Measurements from ENCODE around the gene HDAC11.

Gene HDAC11

DNA sequence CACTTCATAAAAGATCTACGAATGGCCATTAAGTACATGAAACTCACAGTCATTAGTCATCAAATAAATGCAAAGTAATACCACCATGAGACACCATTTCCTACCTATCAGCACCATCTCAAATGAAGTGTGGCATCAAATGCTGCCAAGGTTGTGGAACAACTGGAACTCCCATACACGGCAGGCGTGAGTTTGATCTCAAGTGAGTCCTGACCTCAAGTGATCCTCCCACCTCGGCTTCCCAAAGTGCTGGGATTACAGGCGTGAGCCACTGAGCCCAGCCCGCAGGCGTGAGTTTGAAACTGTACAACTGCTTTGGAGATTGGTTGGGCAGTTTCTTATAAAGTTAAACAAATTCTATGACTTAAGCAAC is 28.8 kb upstream of the HDAC11 start:
- TF ChIP-seq, protein P1, sequence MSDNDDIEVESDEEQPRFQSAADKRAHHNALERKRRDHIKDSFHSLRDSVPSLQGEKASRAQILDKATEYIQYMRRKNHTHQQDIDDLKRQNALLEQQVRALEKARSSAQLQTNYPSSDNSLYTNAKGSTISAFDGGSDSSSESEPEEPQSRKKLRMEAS (IDR thresholded peaks at IDR 0.05) = peak; percentile 21; the same call in 1 of the 2 replicates
- no peak for TF ChIP-seq TAF1 (IDR thresholded peaks at IDR 0.05; ENCODE audit: low read depth)

DNA sequence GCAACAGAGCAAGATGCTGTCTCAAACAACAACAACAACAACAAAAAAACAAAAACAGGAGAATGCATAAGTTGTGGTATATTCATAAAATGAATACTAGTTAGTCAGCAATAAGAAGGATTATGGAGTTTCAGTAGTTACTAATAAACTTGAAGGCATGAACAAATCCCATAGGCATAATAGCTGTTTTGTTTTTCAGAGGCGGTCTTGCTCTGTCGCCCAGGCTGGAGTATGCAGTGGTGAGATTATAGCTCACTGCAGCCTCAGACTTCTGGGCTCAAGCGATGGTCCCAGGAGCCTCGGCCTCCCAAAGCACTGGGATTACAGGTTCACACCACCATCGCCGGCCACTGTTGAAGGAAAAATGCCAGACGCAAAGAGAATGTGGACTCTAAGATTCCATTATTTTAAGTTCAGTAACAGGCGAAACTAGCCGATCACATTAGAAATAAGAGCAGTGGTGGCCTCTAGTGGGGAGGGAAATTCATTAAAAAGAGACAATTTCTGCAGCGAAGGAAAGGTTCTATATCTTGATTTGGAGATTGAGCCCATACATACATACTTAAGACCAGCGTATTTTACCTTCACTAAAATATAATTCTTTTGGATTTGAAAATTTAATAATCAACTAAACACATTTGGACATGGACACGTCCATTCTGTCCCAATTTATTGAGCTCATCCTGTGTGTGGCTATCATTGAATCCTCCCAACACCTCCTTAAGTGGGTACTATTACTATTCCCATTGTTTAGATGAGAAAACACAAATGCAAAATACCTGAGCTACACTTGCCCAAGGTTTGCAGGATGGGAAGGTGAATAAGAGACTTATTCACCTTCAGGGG is 27.4 kb upstream of the HDAC11 start:
- TF ChIP-seq, protein P1 (IDR thresholded peaks at IDR 0.05) = no peak
- peak; percentile 80 for TF ChIP-seq RAD21 (IDR thresholded peaks at IDR 0.05; ENCODE audit: low read depth)

DNA sequence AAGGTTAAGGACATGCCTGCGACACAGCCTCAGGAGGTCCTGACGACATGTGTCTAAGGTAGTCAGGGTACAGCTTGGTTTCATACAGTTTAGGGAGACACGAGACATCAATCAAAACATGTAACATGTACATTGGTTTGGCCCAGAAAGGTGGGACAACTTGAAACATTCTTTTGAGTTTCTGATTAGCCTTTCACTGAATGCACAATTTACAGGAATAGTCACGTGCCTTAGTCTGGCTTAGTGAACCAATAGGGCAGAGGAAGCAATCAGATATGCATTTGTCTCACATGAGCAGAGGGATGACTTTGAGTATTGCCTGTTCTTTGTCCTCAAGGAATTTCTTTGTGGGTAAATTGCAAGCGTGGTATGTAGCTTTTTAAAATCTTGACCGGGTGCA is 24.5 kb upstream of the HDAC11 start:
- TF ChIP-seq, protein P1 (IDR thresholded peaks at IDR 0.05) = no peak
- no peak for TF ChIP-seq FOXM1 (IDR thresholded peaks at IDR 0.05; ENCODE audit: borderline replicate concordance, low read depth)
- TF ChIP-seq, protein P2, sequence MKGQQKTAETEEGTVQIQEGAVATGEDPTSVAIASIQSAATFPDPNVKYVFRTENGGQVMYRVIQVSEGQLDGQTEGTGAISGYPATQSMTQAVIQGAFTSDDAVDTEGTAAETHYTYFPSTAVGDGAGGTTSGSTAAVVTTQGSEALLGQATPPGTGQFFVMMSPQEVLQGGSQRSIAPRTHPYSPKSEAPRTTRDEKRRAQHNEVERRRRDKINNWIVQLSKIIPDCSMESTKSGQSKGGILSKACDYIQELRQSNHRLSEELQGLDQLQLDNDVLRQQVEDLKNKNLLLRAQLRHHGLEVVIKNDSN (IDR thresholded peaks at IDR 0.05) = peak; percentile 50
- TF ChIP-seq TAF1 (IDR thresholded peaks at IDR 0.05; ENCODE audit: low read depth) = no peak

DNA sequence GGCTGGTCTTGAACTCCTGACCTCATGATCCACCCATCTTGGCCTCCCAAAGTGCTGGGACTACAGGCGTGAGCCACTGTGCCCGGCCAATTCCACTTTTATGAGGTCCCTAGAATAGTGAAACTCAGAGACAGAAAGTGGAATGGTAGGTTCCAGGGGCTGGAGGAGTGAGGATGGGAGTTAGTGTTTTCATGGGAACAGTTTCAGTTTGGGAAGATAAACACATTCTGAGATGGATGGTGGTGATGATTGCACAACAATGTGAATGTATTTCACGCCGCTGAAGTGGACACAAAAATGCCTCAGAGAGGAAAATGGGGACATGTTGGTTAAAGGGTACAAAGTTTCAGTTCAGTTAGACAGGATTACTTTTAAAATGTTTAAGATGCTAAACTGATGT is 22.5 kb upstream of the HDAC11 start:
- TF ChIP-seq, protein P1 (IDR thresholded peaks at IDR 0.05) = no peak
- no peak for TF ChIP-seq EP300 (IDR thresholded peaks at IDR 0.05; ENCODE audit: borderline replicate concordance)
- TF ChIP-seq, protein P2 (IDR thresholded peaks at IDR 0.05) = no peak
- no peak for TF ChIP-seq NFIC (IDR thresholded peaks at IDR 0.05)
- TF ChIP-seq TAF1 (IDR thresholded peaks at IDR 0.05; ENCODE audit: low read depth) = no peak
- no peak for TF ChIP-seq FOXM1 (IDR thresholded peaks at IDR 0.05; ENCODE audit: borderline replicate concordance, low read depth)
- TF ChIP-seq CREB1 (IDR thresholded peaks at IDR 0.05; ENCODE audit: low read depth) = no peak
- TF ChIP-seq YY1 (IDR thresholded peaks at IDR 0.05; ENCODE audit: low read depth) = no peak
- TF ChIP-seq, protein P3, sequence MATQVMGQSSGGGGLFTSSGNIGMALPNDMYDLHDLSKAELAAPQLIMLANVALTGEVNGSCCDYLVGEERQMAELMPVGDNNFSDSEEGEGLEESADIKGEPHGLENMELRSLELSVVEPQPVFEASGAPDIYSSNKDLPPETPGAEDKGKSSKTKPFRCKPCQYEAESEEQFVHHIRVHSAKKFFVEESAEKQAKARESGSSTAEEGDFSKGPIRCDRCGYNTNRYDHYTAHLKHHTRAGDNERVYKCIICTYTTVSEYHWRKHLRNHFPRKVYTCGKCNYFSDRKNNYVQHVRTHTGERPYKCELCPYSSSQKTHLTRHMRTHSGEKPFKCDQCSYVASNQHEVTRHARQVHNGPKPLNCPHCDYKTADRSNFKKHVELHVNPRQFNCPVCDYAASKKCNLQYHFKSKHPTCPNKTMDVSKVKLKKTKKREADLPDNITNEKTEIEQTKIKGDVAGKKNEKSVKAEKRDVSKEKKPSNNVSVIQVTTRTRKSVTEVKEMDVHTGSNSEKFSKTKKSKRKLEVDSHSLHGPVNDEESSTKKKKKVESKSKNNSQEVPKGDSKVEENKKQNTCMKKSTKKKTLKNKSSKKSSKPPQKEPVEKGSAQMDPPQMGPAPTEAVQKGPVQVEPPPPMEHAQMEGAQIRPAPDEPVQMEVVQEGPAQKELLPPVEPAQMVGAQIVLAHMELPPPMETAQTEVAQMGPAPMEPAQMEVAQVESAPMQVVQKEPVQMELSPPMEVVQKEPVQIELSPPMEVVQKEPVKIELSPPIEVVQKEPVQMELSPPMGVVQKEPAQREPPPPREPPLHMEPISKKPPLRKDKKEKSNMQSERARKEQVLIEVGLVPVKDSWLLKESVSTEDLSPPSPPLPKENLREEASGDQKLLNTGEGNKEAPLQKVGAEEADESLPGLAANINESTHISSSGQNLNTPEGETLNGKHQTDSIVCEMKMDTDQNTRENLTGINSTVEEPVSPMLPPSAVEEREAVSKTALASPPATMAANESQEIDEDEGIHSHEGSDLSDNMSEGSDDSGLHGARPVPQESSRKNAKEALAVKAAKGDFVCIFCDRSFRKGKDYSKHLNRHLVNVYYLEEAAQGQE (IDR thresholded peaks at IDR 0.05; ENCODE audit: low read depth) = no peak
- no peak for TF ChIP-seq TEAD4 (IDR thresholded peaks at IDR 0.05)
- TF ChIP-seq EGR1 (IDR thresholded peaks at IDR 0.05) = no peak
- TF ChIP-seq TCF12 (IDR thresholded peaks at IDR 0.05; ENCODE audit: low read depth) = no peak
- no peak for TF ChIP-seq ZBTB7A (IDR thresholded peaks at IDR 0.05; ENCODE audit: low read depth)

DNA sequence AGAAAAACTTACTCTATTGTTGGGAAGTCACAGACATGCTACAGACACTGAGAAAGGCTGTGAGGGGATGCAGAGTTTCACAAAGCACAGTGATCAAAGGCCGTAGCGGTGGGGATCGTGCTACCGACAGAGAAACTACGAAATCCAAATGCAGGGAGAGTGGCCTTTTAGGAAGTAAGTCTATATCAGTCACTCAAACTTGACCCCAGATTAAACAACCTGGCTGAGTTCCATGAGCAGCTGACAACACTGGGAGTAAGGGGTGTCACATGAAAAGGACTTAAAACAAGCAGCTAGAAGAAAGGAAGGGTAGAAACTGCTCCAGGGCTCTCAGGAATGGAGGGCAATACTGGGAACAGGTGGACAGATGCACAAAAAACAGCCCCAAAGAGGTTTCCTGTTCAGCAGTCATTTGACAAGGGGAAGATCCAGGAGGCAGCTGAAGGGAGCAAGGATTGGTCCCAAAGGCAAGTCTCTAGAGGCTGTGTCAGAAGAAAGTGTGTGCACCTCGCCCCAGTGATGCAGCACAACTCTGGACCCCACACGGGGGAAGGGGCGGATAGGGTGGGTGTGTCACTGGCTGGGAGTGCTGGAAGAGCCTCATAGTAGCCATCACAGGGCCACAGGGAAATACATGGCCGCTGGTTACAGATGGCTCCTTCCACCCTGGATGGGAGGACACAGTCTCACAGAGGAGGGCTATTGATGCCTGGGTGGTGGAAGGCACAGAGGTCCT is 20.3 kb upstream of the HDAC11 start:
- TF ChIP-seq CEBPB (IDR thresholded peaks at IDR 0.05) (no peak), NFIC (IDR thresholded peaks at IDR 0.05) (no peak), TAF1 (IDR thresholded peaks at IDR 0.05; ENCODE audit: low read depth) (no peak), RAD21 (IDR thresholded peaks at IDR 0.05; ENCODE audit: low read depth) (no peak)
- TF ChIP-seq, protein P3 (IDR thresholded peaks at IDR 0.05; ENCODE audit: low read depth) = no peak

DNA sequence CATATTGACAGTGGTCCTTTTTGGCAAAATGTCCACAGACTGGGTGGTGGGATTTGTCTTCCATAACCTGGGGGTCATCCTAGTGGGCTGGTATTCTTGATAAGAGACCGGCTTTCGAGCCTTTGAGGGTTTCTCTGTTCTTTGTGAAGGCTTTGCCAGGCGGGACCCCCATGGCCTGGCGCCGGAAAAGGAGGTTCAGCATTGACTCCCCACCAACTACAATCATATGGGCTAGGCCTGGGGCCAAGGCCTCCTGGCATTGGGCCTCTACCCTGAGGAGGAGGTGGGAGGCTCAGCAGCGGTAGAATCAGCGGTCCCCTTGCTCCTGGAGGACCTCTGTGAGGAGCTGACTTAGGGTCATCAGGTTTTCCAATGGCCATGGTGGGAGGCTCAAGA is 19.8 kb upstream of the HDAC11 start:
- TF ChIP-seq YY1 (IDR thresholded peaks at IDR 0.05; ENCODE audit: low read depth) (no peak), CREB1 (IDR thresholded peaks at IDR 0.05; ENCODE audit: low read depth) (no peak), EP300 (IDR thresholded peaks at IDR 0.05; ENCODE audit: borderline replicate concordance) (no peak), TAF1 (IDR thresholded peaks at IDR 0.05; ENCODE audit: low read depth) (no peak), ZBTB7A (IDR thresholded peaks at IDR 0.05; ENCODE audit: low read depth) (no peak), TEAD4 (IDR thresholded peaks at IDR 0.05) (no peak), TCF12 (IDR thresholded peaks at IDR 0.05; ENCODE audit: low read depth) (no peak), NFIC (IDR thresholded peaks at IDR 0.05) (no peak), RAD21 (IDR thresholded peaks at IDR 0.05; ENCODE audit: low read depth) (no peak), EGR1 (IDR thresholded peaks at IDR 0.05) (no peak), CEBPB (IDR thresholded peaks at IDR 0.05) (no peak), FOXM1 (IDR thresholded peaks at IDR 0.05; ENCODE audit: borderline replicate concordance, low read depth) (no peak)
- TF ChIP-seq, protein P3 (IDR thresholded peaks at IDR 0.05; ENCODE audit: low read depth) = no peak
- TF ChIP-seq, protein P1 (IDR thresholded peaks at IDR 0.05) = no peak
- TF ChIP-seq, protein P2 (IDR thresholded peaks at IDR 0.05) = no peak
